Measurements from ENCODE around the gene TRMT44. TPM values are rescaled to one million over a fixed set of nuclear protein-coding genes. Genes with fewer than 3 reads are reported as not detected.

TRMT44 gene
- total RNA-seq, 1 experiment from 2014 or later = 25.8 TPM

- Histone ChIP-seq H3K9ac (ENCODE audit: low read length) (no peak overlapping the region), H3K9me3 (ENCODE audit: control insufficient read depth in 1 of 2, insufficient read depth in 1 of 2, low read depth in 1 of 2, low read length in 2 of 2) (no peaks in the 10 kb centered on the region), H3K27ac (ENCODE audit: low read depth, low read length) (no peak overlapping the region), H3K4me2 (ENCODE audit: low read length) (no peak overlapping the region), H4K20me1 (ENCODE audit: insufficient read depth) (no peaks in the 10 kb centered on the region), H3K9me2 (ENCODE audit: insufficient read depth) (no peaks in the 10 kb centered on the region), H3K36me3 (ENCODE audit: control insufficient read depth in 1 of 2, insufficient read depth in 2 of 2, low read length in 2 of 2) (peaks cover 8 to 9% of the 10 kb centered on the region in 2 experiments; a peak in 3 of 4 replicates), H3K4me3 (replicated peaks in 1 of 2; ENCODE audit: low read depth in 1 of 2, low read length in 2 of 2) (no peak overlapping the region), H3K27me3 (ENCODE audit: insufficient read depth, low read length) (no peaks in the 10 kb centered on the region), H2AFZ (ENCODE audit: low read depth, low read length, poor library complexity, severe bottlenecking) (no peak overlapping the region), H3K79me2 (ENCODE audit: insufficient read depth, low read length) (no peaks in the 10 kb centered on the region), H3K4me1 (ENCODE audit: control insufficient read depth in 1 of 2, insufficient read depth in 2 of 2, low read length in 2 of 2) (no peaks in the 10 kb centered on the region)
- TF ChIP-seq POLR2AphosphoS5 (IDR thresholded peaks at IDR 0.05; ENCODE audit: low read depth, low read length) = no peak
- no peak for TF ChIP-seq CBX3 (IDR thresholded peaks at IDR 0.05; ENCODE audit: low read depth)
- no peak for TF ChIP-seq ZNF274 (IDR thresholded peaks at IDR 0.05; ENCODE audit: low read depth, low read length)
- no peak for TF ChIP-seq RAD21 (IDR thresholded peaks at IDR 0.05; ENCODE audit: low read depth)
- TF ChIP-seq, protein P1, sequence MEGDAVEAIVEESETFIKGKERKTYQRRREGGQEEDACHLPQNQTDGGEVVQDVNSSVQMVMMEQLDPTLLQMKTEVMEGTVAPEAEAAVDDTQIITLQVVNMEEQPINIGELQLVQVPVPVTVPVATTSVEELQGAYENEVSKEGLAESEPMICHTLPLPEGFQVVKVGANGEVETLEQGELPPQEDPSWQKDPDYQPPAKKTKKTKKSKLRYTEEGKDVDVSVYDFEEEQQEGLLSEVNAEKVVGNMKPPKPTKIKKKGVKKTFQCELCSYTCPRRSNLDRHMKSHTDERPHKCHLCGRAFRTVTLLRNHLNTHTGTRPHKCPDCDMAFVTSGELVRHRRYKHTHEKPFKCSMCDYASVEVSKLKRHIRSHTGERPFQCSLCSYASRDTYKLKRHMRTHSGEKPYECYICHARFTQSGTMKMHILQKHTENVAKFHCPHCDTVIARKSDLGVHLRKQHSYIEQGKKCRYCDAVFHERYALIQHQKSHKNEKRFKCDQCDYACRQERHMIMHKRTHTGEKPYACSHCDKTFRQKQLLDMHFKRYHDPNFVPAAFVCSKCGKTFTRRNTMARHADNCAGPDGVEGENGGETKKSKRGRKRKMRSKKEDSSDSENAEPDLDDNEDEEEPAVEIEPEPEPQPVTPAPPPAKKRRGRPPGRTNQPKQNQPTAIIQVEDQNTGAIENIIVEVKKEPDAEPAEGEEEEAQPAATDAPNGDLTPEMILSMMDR (IDR thresholded peaks at IDR 0.05 in 2 of 3, conservative IDR thresholded peaks at IDR 0.05 in 1 of 3; ENCODE audit: borderline replicate concordance in 1 of 3, insufficient read depth in 1 of 3, low read depth in 2 of 3, low read length in 2 of 3) = no peak
- TF ChIP-seq, protein P2, sequence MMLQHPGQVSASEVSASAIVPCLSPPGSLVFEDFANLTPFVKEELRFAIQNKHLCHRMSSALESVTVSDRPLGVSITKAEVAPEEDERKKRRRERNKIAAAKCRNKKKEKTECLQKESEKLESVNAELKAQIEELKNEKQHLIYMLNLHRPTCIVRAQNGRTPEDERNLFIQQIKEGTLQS (IDR thresholded peaks at IDR 0.05) = no peak
- no peak for TF ChIP-seq REST (IDR thresholded peaks at IDR 0.05; ENCODE audit: low read depth)
- TF ChIP-seq EZH2 (IDR thresholded peaks at IDR 0.05) = no peak
- no peak for TF ChIP-seq EZH2phosphoT487 (IDR thresholded peaks at IDR 0.05; ENCODE audit: borderline replicate concordance)
- TF ChIP-seq SIN3A (IDR thresholded peaks at IDR 0.05; ENCODE audit: low read depth) = no peak
- TF ChIP-seq JUND (IDR thresholded peaks at IDR 0.05) = no peak
- DNase-seq (ENCODE audit: low read depth, low spot score) (no peak), ATAC-seq (no peak)
- BruUV-seq (replicated peaks) = no TSS peak
- intact Hi-C loops (cut with micrococcal nuclease) = no loop called here
- ChIA-PET RAD21 (ENCODE audit: low non-redundant PET in 1 of 2, low total read pairs in 2 of 2, uncharacterized antibody in 2 of 2, unreplicated experiment in 2 of 2) (no interaction called here), POLR2A (no interaction called here), CTCF (no interaction called here)
Measured at GRCh38 chr4:8472689-8473197, 32.2 kb downstream of the TRMT44 start.
